Muscle layer of duodenum (tissue), 2 donors: Measurements from ENCODE around the gene ACO1.

Experiments used
- H3K27ac ChIP-seq: one replicate; pipeline ENCODE4 v1.7.0; 2013; ENCODE audit warnings: mild to moderate bottlenecking, low read length
- H3K27me3 ChIP-seq: one replicate; pipeline ENCODE4 v1.7.0; 2013; ENCODE audit warnings: low read depth, mild to moderate bottlenecking, control low read depth, low read length
- H3K36me3 ChIP-seq, 2 donors: one replicate each; pipeline ENCODE4 v1.7.0; 2013; ENCODE audit warnings: low read length in 2 of 2, control low read depth in 1 of 2, mild to moderate bottlenecking in 1 of 2; ENCODE audit not compliant: insufficient read depth in 2 of 2, control insufficient read depth in 1 of 2
- H3K4me1 ChIP-seq, 2 donors: one replicate each; pipeline ENCODE4 v1.7.0; 2013; ENCODE audit warnings: low read length in 2 of 2, mild to moderate bottlenecking in 2 of 2, control low read depth in 1 of 2, moderate library complexity in 1 of 2; ENCODE audit not compliant: insufficient read depth in 2 of 2, control insufficient read depth in 1 of 2
- H3K4me3 ChIP-seq, 2 donors: one replicate each; pipeline ENCODE4 v1.7.0; 2013; ENCODE audit warnings: low read length in 2 of 2, low read depth in 1 of 2, mild to moderate bottlenecking in 1 of 2
- H3K9me3 ChIP-seq, 2 donors: one replicate each; pipeline ENCODE4 v1.7.0; 2013; ENCODE audit warnings: low read length in 2 of 2, control low read depth in 1 of 2, mild to moderate bottlenecking in 1 of 2; ENCODE audit not compliant: control insufficient read depth in 1 of 2
- donor health status: healthy.

The ACO1 gene

GRCh38 chr9:32455738-32456137, 71.3 kb downstream of the ACO1 start:
- Histone ChIP-seq H3K4me3 (no peak overlapping the region), H3K36me3 (peaks cover 39 to 42% of the 10 kb centered on the region in 2 donors), H3K27ac (no peak overlapping the region), H3K27me3 (no peaks in the 10 kb centered on the region), H3K9me3 (no peaks in the 10 kb centered on the region), H3K4me1 (no peaks in the 10 kb centered on the region)

- Histone ChIP-seq H3K27me3 (no peaks in the 10 kb centered on the region), H3K27ac (no peak overlapping the region), H3K4me1 (no peaks in the 10 kb centered on the region), H3K9me3 (no peaks in the 10 kb centered on the region), H3K36me3 (peaks cover 32 to 34% of the 10 kb centered on the region in 2 donors), H3K4me3 (no peak overlapping the region)
These were observed 72.1 kb downstream of the ACO1 start for GRCh38 chr9:32456564-32456963.

- no peaks in the 10 kb centered on the region for H3K27me3 ChIP-seq
- H3K27ac ChIP-seq: no peak overlapping the region
- H3K36me3 ChIP-seq: peaks cover 18 to 20% of the 10 kb centered on the region in 2 donors
- H3K9me3 ChIP-seq: no peaks in the 10 kb centered on the region
- no peaks in the 10 kb centered on the region for H3K4me1 ChIP-seq
- no peak overlapping the region for H3K4me3 ChIP-seq
These were observed 79.3 kb downstream of the ACO1 start for GRCh38 chr9:32463500-32464293.

GRCh38 chr9:32468740-32469139, 84.3 kb downstream of the ACO1 start:
- no peak overlapping the region for H3K4me3 ChIP-seq
- H3K4me1 ChIP-seq: no peaks in the 10 kb centered on the region
- H3K36me3 ChIP-seq: peaks cover 31 to 35% of the 10 kb centered on the region in 2 donors
- no peaks in the 10 kb centered on the region for H3K9me3 ChIP-seq
- H3K27me3 ChIP-seq: no peaks in the 10 kb centered on the region
- no peak overlapping the region for H3K27ac ChIP-seq

GRCh38 chr9:32472344-32472743, 87.9 kb downstream of the ACO1 start:
- Histone ChIP-seq H3K36me3 (peaks cover 29 to 52% of the 10 kb centered on the region in 2 donors), H3K27ac (no peak overlapping the region), H3K4me3 (no peak overlapping the region)

GRCh38 chr9:32483343-32483742, 98.9 kb downstream of the ACO1 start:
- H3K27me3 ChIP-seq: no peaks in the 10 kb centered on the region
- H3K36me3 ChIP-seq: peaks cover 39 to 71% of the 10 kb centered on the region in 2 donors
- H3K4me3 ChIP-seq: no peak overlapping the region
- no peak overlapping the region for H3K27ac ChIP-seq
- H3K9me3 ChIP-seq: no peaks in the 10 kb centered on the region
- no peaks in the 10 kb centered on the region for H3K4me1 ChIP-seq

More at GRCh38 chr9:32472344-32472743, 87.9 kb downstream of the ACO1 start:
- Histone ChIP-seq H3K27me3 (no peaks in the 10 kb centered on the region), H3K9me3 (no peaks in the 10 kb centered on the region), H3K4me1 (no peaks in the 10 kb centered on the region)

GRCh38 chr9:32486839-32487562, 102.6 kb downstream of the ACO1 start:
- Histone ChIP-seq H3K36me3 (peaks cover 45 to 53% of the 10 kb centered on the region in 2 donors), H3K27ac (no peak overlapping the region), H3K27me3 (no peaks in the 10 kb centered on the region), H3K4me3 (no peak overlapping the region), H3K9me3 (no peaks in the 10 kb centered on the region), H3K4me1 (no peaks in the 10 kb centered on the region)

GRCh38 chr9:32487981-32488380, 103.5 kb downstream of the ACO1 start:
- H3K27ac ChIP-seq: no peak overlapping the region
- H3K4me1 ChIP-seq: no peaks in the 10 kb centered on the region
- no peaks in the 10 kb centered on the region for H3K27me3 ChIP-seq
- no peaks in the 10 kb centered on the region for H3K9me3 ChIP-seq
- H3K4me3 ChIP-seq: no peak overlapping the region
- H3K36me3 ChIP-seq: peaks cover 45 to 52% of the 10 kb centered on the region in 2 donors

- Histone ChIP-seq H3K27ac (no peak overlapping the region), H3K36me3 (peaks cover 30 to 33% of the 10 kb centered on the region in 2 donors), H3K9me3 (no peaks in the 10 kb centered on the region), H3K4me3 (no peak overlapping the region), H3K27me3 (no peaks in the 10 kb centered on the region), H3K4me1 (no peaks in the 10 kb centered on the region)
These were observed 106.2 kb downstream of the ACO1 start for GRCh38 chr9:32490601-32491000.

- H3K4me1 ChIP-seq: no peaks in the 10 kb centered on the region
- peaks cover 9 to 30% of the 10 kb centered on the region in 2 donors for H3K36me3 ChIP-seq
- no peak overlapping the region for H3K4me3 ChIP-seq
- H3K27me3 ChIP-seq: no peaks in the 10 kb centered on the region
- H3K9me3 ChIP-seq: no peaks in the 10 kb centered on the region
- no peak overlapping the region for H3K27ac ChIP-seq
These were observed 113.5 kb downstream of the ACO1 start for GRCh38 chr9:32497921-32498320.

- H3K4me3 ChIP-seq: no peak overlapping the region
- H3K36me3 ChIP-seq: peaks cover 9 to 25% of the 10 kb centered on the region in 2 donors
- no peaks in the 10 kb centered on the region for H3K4me1 ChIP-seq
- H3K27me3 ChIP-seq: no peaks in the 10 kb centered on the region
- no peak overlapping the region for H3K27ac ChIP-seq
- no peaks in the 10 kb centered on the region for H3K9me3 ChIP-seq
These were observed 116.3 kb downstream of the ACO1 start for GRCh38 chr9:32500768-32501167.
